LHCN-M2 (cell line): ENCODE measurements around the gene ARMC2. TPM values are rescaled to one million over a fixed set of nuclear protein-coding genes. Genes with fewer than 3 reads are reported as not detected.
"Not testable (repeated sequence)": the region's sequence is repeated elsewhere in the genome, so short reads cannot be mapped to it uniquely, and the experiment has no call there.

Source experiments
- DNase-seq: peaks from one replicate; pipeline ENCODE4 v3.0.0-alpha.2; 2012; ENCODE audit warnings: low read depth
- total RNA-seq: library from RNA; depleted of rRNA; stranded (reverse); fragments of >200 nt; gene quantifications from 2 replicates; pipeline ENCODE4 v1.2.3, GENCODE V29; 2014

The ARMC2 gene
- total RNA-seq, 1 experiment from 2014 or later = 1.4 TPM

GRCh38 chr6:108914235-108915022 lies 66.2 kb downstream of the ARMC2 start:
- no peak for DNase-seq

GRCh38 chr6:108915258-108915657 lies 67.0 kb downstream of the ARMC2 start:
- no peak for DNase-seq

GRCh38 chr6:108916026-108916686 lies 67.9 kb downstream of the ARMC2 start:
- no peak for DNase-seq

DNA sequence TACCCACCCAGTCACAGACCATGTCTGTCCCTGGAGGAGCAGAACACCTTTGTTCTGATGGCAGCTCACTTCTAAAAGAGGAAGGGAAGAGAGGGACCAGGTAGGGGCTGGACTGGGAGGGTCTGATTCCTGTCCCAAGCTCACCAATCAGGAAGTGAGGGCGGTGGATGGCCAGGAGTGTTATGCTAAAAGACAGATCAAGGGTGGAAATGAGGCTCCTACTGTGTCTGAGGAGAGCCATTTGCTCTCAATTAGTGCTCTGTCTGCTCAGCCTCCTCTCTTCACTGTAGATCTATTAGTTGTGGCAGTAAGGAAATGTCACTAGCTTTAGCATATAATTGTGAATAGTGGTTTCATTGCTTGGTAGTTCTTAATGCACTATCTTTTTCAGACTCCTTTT lies 72.5 kb downstream of the ARMC2 start:
- DNase-seq = no peak

DNA sequence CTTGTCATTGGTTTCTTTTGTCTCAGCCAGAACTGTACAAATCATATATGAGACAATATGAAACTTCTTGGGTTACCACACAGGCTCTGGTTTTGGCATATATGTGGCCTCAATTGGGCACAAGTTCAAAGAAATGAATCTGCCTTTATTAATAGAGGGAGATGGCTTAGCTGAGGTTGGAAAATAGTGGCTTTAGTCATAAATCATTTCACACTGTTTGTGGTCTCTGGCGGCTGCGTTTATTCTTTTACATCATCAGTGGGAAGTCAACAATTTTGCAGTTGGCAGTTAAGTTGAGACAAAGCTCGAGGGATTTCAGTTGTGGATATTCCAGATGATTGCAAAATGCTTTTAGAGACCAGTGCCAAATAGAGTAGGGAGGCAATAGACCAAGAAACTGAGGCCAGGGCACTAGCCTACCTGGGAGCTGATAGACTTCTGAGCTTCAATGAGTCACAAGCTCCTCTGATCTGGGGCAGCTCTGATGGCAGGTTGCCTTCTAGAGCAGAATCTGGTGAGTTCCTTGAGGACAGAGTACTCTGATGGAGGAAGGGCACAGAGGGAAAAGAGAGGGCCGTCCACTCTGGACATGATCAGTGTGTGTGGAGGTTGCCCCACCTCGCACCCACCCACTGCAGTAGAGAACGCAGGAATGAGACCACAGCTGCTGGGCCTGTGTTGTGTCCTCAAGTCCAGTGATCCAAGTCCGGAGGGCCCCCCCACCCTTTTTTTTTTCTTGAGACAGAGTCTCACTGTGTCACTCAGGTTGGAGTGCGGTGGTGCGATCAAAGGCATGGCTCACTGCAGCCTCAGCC lies 73.5 kb downstream of the ARMC2 start:
- DNase-seq = peak; percentile 86

GRCh38 chr6:108922499-108922898 lies 74.3 kb downstream of the ARMC2 start:
- DNase-seq = no peak

- peak; percentile 11 for DNase-seq
These were observed 79.7 kb downstream of the ARMC2 start for GRCh38 chr6:108927927-108928326.

- DNase-seq = no peak
These were observed 80.4 kb downstream of the ARMC2 start for GRCh38 chr6:108928650-108929049.

GRCh38 chr6:108931090-108931489 lies 82.9 kb downstream of the ARMC2 start:
- DNase-seq = not testable (repeated sequence)

GRCh38 chr6:108937170-108937569 lies 88.9 kb downstream of the ARMC2 start:
- DNase-seq = no peak

- no peak for DNase-seq
These were observed 92.5 kb downstream of the ARMC2 start for GRCh38 chr6:108940741-108941140.

DNA sequence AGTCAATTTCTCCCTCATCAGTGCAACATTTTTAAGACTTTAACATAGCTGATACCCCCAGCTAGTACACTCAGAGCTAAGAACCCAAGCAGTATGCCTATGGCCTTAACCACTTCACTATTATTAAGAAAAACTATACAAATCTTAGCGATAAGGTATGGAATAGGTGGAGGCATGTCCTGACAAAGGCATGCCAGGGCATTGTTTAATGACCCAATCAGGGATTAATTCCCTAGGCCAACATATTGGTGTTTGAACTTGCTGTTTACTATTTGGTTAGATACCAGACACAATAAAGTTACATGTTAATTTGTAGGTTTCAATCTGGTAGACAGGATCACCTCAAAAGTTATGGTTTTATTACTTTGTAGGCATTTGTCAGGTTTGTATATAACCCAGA lies 93.1 kb downstream of the ARMC2 start:
- DNase-seq = no peak

- no peak for DNase-seq
These were observed 93.6 kb downstream of the ARMC2 start for GRCh38 chr6:108941859-108942258.

- DNase-seq = no peak
These were observed 94.6 kb downstream of the ARMC2 start for GRCh38 chr6:108942556-108943492.

DNA sequence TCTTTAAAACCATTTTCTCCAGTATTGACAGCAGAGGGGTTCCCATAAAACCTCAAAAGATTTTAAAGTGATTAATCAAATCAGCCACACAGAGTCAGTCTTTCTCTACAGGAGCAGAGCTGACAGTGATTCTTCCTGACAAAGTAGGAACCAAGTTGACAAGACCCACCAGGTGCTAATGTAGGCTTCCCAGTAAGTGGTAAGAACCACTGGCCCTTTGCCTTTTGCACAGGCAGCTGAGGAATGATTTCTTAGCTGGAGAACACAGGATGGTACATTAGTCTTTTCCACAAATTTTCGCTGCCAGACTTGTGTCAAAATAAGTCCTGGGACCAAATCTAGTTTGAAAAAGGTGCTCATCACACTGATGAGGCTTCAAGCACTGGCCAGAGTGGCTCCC lies 95.8 kb downstream of the ARMC2 start:
- peak; percentile 91 for DNase-seq

GRCh38 chr6:108944707-108945680 lies 96.8 kb downstream of the ARMC2 start:
- DNase-seq = peak; percentile 84

DNA sequence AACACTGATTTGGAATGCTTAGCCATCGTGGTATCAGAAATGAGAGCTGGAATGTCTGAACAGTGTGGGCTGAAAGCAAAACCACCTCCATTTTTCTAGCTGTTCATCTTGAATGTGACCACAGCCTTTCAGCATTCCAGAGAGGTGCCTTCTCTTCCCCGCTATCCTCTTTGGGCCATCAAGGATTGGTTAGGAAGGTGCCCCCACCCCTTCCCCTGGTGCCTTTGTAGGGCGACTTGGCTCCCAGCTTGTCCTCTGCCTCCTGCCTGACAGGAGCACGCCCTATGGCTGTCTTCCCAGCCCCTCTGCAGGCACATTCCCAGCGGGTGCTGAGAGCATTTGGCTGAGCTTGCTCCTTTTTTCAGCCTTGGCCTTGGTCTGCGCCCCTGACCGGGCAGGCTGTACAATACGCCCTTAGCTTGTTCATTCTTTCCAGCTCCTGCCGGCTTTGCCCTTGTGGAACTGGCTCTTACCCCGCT lies 97.5 kb downstream of the ARMC2 start:
- no peak for DNase-seq

- DNase-seq = peak; percentile 12
These were observed 98.5 kb downstream of the ARMC2 start for GRCh38 chr6:108946695-108947094.

GRCh38 chr6:108947114-108947854 lies 99.1 kb downstream of the ARMC2 start:
- DNase-seq = peak; percentile 86
